Measurements from ENCODE around the gene LGALS7. TPM values are rescaled to one million over a fixed set of nuclear protein-coding genes. Genes with fewer than 3 reads are reported as not detected.
"Not testable (repeated sequence)": the region's sequence is repeated elsewhere in the genome, so short reads cannot be mapped to it uniquely, and the experiment has no call there.

Gene LGALS7
- total and polyA plus RNA-seq, 7 experiments from 2014 or later = not detected

GRCh38 chr19:38778733-38779132, 5.4 kb upstream of the LGALS7 start:
- Mint-ChIP-seq H3K36me3 (no peaks in the 10 kb centered on the region), H3K4me3 (no peak overlapping the region), H3K27ac (no peak overlapping the region), H3K9me3 (no peaks in the 10 kb centered on the region), H3K27me3 (peaks cover 0 to 27% (median 0%) of the 10 kb centered on the region in 5 donors), H3K4me1 (peaks cover 0 to 4% (median 0%) of the 10 kb centered on the region in 7 donors)
- Histone ChIP-seq H3K27me3 (ENCODE audit: control insufficient read depth in 2 of 2, insufficient read depth in 2 of 2, low read length in 2 of 2) (no peaks in the 10 kb centered on the region), H3K4me1 (ENCODE audit: control insufficient read depth in 2 of 2, insufficient read depth in 2 of 2, low read length in 2 of 2) (no peaks in the 10 kb centered on the region), H3K27ac (ENCODE audit: low read depth, low read length) (no peak overlapping the region), H3K4me3 (ENCODE audit: low read length) (no peak overlapping the region), H3K36me3 (ENCODE audit: control insufficient read depth in 2 of 3, insufficient read depth in 3 of 3, low read length in 3 of 3) (no peaks in the 10 kb centered on the region), H3K9me3 (ENCODE audit: control insufficient read depth in 2 of 3, low read length in 3 of 3) (no peaks in the 10 kb centered on the region)
- intact Hi-C loops (cut with micrococcal nuclease) = no loop called here
- ChIA-PET CTCF (no interaction called here), POLR2A (interaction anchor here (0.6 to 0.7 kb wide), 2 partner anchors 135 to 156 kb away, joined by 5 read pairs; no protein-coding TSS in a partner anchor)
- DNase-seq (no peak), ATAC-seq (no peak)

- H3K36me3 ChIP-seq (ENCODE audit: control insufficient read depth in 2 of 3, insufficient read depth in 3 of 3, low read length in 3 of 3) = no peaks in the 10 kb centered on the region
- H3K4me3 ChIP-seq (ENCODE audit: low read length) = no peak overlapping the region
- H3K4me1 ChIP-seq (ENCODE audit: control insufficient read depth in 2 of 2, insufficient read depth in 2 of 2, low read length in 2 of 2) = peaks cover 0 to 3% of the 10 kb centered on the region in 2 donors
- H3K36me3 Mint-ChIP-seq = no peaks in the 10 kb centered on the region
- H3K27me3 ChIP-seq (ENCODE audit: control insufficient read depth in 2 of 2, insufficient read depth in 2 of 2, low read length in 2 of 2) = no peaks in the 10 kb centered on the region
- peaks cover 0 to 6% (median 3%) of the 10 kb centered on the region in 7 donors for H3K4me1 Mint-ChIP-seq
- ChIA-PET POLR2A (no interaction called here), CTCF (interaction anchor here (0.6 to 1.0 kb wide), 2 partner anchors 18 to 68 kb away, joined by 3 read pairs; no protein-coding TSS in a partner anchor)
- H3K27ac ChIP-seq (ENCODE audit: low read depth, low read length) = no peak overlapping the region
- ATAC-seq = no peak
- H3K9me3 ChIP-seq (ENCODE audit: control insufficient read depth in 2 of 3, low read length in 3 of 3) = no peaks in the 10 kb centered on the region
- peaks cover 0 to 7% (median 0%) of the 10 kb centered on the region in 5 donors for H3K27me3 Mint-ChIP-seq
- H3K4me3 Mint-ChIP-seq = no peak overlapping the region
- no peak for DNase-seq
- intact Hi-C loops (cut with micrococcal nuclease) = no loop called here
- H3K27ac Mint-ChIP-seq = peak overlapping the region in 1 of 9 donors; percentile 6
- H3K9me3 Mint-ChIP-seq = no peaks in the 10 kb centered on the region
Measured at GRCh38 chr19:38774181-38774950, 1.0 kb upstream of the LGALS7 start.

- H3K27ac Mint-ChIP-seq; H3K27me3 ChIP-seq (ENCODE audit: control insufficient read depth in 2 of 2, insufficient read depth in 2 of 2, low read length in 2 of 2); H3K9me3 ChIP-seq (ENCODE audit: control insufficient read depth in 2 of 3, low read length in 3 of 3); H3K4me3 Mint-ChIP-seq; CTCF ChIA-PET; H3K9me3 Mint-ChIP-seq; H3K36me3 ChIP-seq (ENCODE audit: control insufficient read depth in 2 of 3, insufficient read depth in 3 of 3, low read length in 3 of 3); H3K4me3 ChIP-seq (ENCODE audit: low read length); H3K4me1 ChIP-seq (ENCODE audit: control insufficient read depth in 2 of 2, insufficient read depth in 2 of 2, low read length in 2 of 2); ATAC-seq; POLR2A ChIA-PET; H3K36me3 Mint-ChIP-seq; H3K27ac ChIP-seq (ENCODE audit: low read depth, low read length); DNase-seq; intact Hi-C loops (cut with micrococcal nuclease); H3K27me3 Mint-ChIP-seq: not testable (repeated sequence)
- H3K4me1 Mint-ChIP-seq = peaks cover 0 to 10% (median 7%) of the 10 kb centered on the region in 7 donors
Measured at GRCh38 chr19:38771569-38771968, 1.7 kb downstream of the LGALS7 start.

- H3K27ac Mint-ChIP-seq; H3K4me1 ChIP-seq (ENCODE audit: control insufficient read depth in 2 of 2, insufficient read depth in 2 of 2, low read length in 2 of 2); CTCF ChIA-PET; H3K27me3 Mint-ChIP-seq; H3K9me3 Mint-ChIP-seq; POLR2A ChIA-PET; H3K4me3 ChIP-seq (ENCODE audit: low read length); H3K4me3 Mint-ChIP-seq; H3K27ac ChIP-seq (ENCODE audit: low read depth, low read length); H3K27me3 ChIP-seq (ENCODE audit: control insufficient read depth in 2 of 2, insufficient read depth in 2 of 2, low read length in 2 of 2); H3K36me3 Mint-ChIP-seq; H3K9me3 ChIP-seq (ENCODE audit: control insufficient read depth in 2 of 3, low read length in 3 of 3); intact Hi-C loops (cut with micrococcal nuclease); DNase-seq; H3K36me3 ChIP-seq (ENCODE audit: control insufficient read depth in 2 of 3, insufficient read depth in 3 of 3, low read length in 3 of 3): not testable (repeated sequence)
- ATAC-seq = peak; percentile 82
- H3K4me1 Mint-ChIP-seq = peaks cover 0 to 10% (median 7%) of the 10 kb centered on the region in 7 donors
Measured at GRCh38 chr19:38770949-38771275, 2.4 kb downstream of the LGALS7 start.

- DNase-seq; H3K27me3 Mint-ChIP-seq; intact Hi-C loops (cut with micrococcal nuclease); H3K9me3 Mint-ChIP-seq; H3K9me3 ChIP-seq (ENCODE audit: control insufficient read depth in 2 of 3, low read length in 3 of 3); H3K27ac ChIP-seq (ENCODE audit: low read depth, low read length); H3K4me1 ChIP-seq (ENCODE audit: control insufficient read depth in 2 of 2, insufficient read depth in 2 of 2, low read length in 2 of 2); H3K36me3 Mint-ChIP-seq; H3K36me3 ChIP-seq (ENCODE audit: control insufficient read depth in 2 of 3, insufficient read depth in 3 of 3, low read length in 3 of 3); H3K27me3 ChIP-seq (ENCODE audit: control insufficient read depth in 2 of 2, insufficient read depth in 2 of 2, low read length in 2 of 2); H3K27ac Mint-ChIP-seq: not testable (repeated sequence)
- Mint-ChIP-seq H3K4me1 (peaks cover 0 to 10% (median 7%) of the 10 kb centered on the region in 7 donors), H3K4me3 (peak overlapping the region in 4 of 10 donors; percentile 62 to 74 (median 67))
- ChIA-PET CTCF (interaction anchor here (0.9 to 1.3 kb wide), 5 partner anchors 10 to 160 kb away, joined by 3 to 8 read pairs (median 4); partner anchors contain the start of genes MRPS12, NFKBIB, SARS2 and SIRT2), POLR2A (interaction anchor here (0.5 to 1.9 kb wide), 11 partner anchors 33 to 367 kb away, joined by 3 to 8 read pairs (median 6); partner anchors contain the start of genes ECH1, FAM98C, HNRNPL and MRPS12)
- peak; percentile 7 for ATAC-seq
- peak overlapping the region; percentile 33 for H3K4me3 ChIP-seq (ENCODE audit: low read length)
Measured at GRCh38 chr19:38770228-38770948, 2.9 kb downstream of the LGALS7 start.

- peak overlapping the region; percentile 52 for H3K27ac ChIP-seq (ENCODE audit: low read depth, low read length)
- CTCF ChIA-PET = interaction anchor here (0.6 to 1.3 kb wide), 11 partner anchors 9 to 375 kb away, joined by 3 to 8 read pairs (median 3); partner anchors contain the start of genes MRPS12, NFKBIB, SARS2 and SIRT2
- DNase-seq (peak; percentile 81 to 97 (median 86)), ATAC-seq (peak; percentile 93)
- no peaks in the 10 kb centered on the region for H3K36me3 ChIP-seq (ENCODE audit: control insufficient read depth in 2 of 3, insufficient read depth in 3 of 3, low read length in 3 of 3)
- peak overlapping the region; percentile 33 for H3K4me3 ChIP-seq (ENCODE audit: low read length)
- intact Hi-C loops (cut with micrococcal nuclease) = loop anchor here (2.0 to 5.0 kb wide), 8 partner anchors 19 to 161 kb away; partner anchors contain the start of genes ECH1 (in 2 of the 2), LGALS7B (in 1 of the 2), MRPS12 (in 1 of the 2) and SARS2 (in 1 of the 2)
- H3K4me3 Mint-ChIP-seq = peak overlapping the region; percentile 30 to 74 (median 61)
- H3K27me3 Mint-ChIP-seq = no peaks in the 10 kb centered on the region
- no peaks in the 10 kb centered on the region for H3K27me3 ChIP-seq (ENCODE audit: control insufficient read depth in 2 of 2, insufficient read depth in 2 of 2, low read length in 2 of 2)
- H3K4me1 Mint-ChIP-seq = peaks cover 0 to 10% (median 6%) of the 10 kb centered on the region in 7 donors
- POLR2A ChIA-PET = interaction anchor here (0.5 to 1.9 kb wide), 18 partner anchors 13 to 367 kb away, joined by 3 to 8 read pairs (median 5); partner anchors contain the start of genes ECH1, FAM98C, HNRNPL and MRPS12
- H3K9me3 Mint-ChIP-seq = no peaks in the 10 kb centered on the region
- no peaks in the 10 kb centered on the region for H3K36me3 Mint-ChIP-seq
- H3K27ac Mint-ChIP-seq = peak overlapping the region; percentile 56 to 90 (median 83)
- H3K4me1 ChIP-seq (ENCODE audit: control insufficient read depth in 2 of 2, insufficient read depth in 2 of 2, low read length in 2 of 2) = peaks cover 0 to 5% of the 10 kb centered on the region in 2 donors
- H3K9me3 ChIP-seq (ENCODE audit: control insufficient read depth in 2 of 3, low read length in 3 of 3) = no peaks in the 10 kb centered on the region
Measured at GRCh38 chr19:38769635-38770211, 3.6 kb downstream of the LGALS7 start.
